ENCODE measurements around the gene METTL17.
A peak's percentile ranks its signal among the peaks of the same experiment; 100 is the strongest.
"Not testable (repeated sequence)": the region's sequence is repeated elsewhere in the genome, so short reads cannot be mapped to it uniquely, and the experiment has no call there.

The METTL17 gene

GRCh38 chr14:20997115-20997514 lies 7.3 kb downstream of the METTL17 start:
- no peak for DNase-seq

- no peak for DNase-seq
Measured at GRCh38 chr14:20997564-20997963, 7.8 kb downstream of the METTL17 start.

GRCh38 chr14:20998139-20998538 lies 8.4 kb downstream of the METTL17 start:
- no peak for DNase-seq

GRCh38 chr14:20998674-20999366 lies 9.0 kb downstream of the METTL17 start, which contains the start of gene SLC39A2:
TSS of gene SLC39A2 (plus strand) at chr14:20999293. CDS start at chr14:20999447, 154 bp downstream.
- no peak for DNase-seq

DNA sequence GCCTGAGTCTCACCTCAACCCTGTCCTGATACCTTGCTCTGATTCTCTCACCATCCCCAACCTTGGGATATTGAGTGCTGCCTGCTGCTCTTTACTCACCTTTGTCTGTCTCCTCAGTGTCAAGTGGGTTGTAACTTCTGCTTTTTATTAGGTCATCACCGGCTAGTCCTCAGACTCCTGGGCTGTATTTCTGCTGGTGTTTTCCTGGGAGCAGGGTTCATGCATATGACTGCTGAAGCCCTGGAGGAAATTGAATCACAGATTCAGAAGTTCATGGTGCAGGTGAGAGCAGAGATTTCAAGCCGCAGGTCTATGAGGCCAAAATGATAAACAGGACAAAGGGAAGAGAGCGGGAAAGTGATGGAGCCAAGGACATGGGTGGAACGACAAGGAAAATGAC lies 9.8 kb downstream of the METTL17 start:
- DNase-seq: no peak

- DNase-seq: no peak
Measured at GRCh38 chr14:21001218-21001617, 11.4 kb downstream of the METTL17 start.

DNA sequence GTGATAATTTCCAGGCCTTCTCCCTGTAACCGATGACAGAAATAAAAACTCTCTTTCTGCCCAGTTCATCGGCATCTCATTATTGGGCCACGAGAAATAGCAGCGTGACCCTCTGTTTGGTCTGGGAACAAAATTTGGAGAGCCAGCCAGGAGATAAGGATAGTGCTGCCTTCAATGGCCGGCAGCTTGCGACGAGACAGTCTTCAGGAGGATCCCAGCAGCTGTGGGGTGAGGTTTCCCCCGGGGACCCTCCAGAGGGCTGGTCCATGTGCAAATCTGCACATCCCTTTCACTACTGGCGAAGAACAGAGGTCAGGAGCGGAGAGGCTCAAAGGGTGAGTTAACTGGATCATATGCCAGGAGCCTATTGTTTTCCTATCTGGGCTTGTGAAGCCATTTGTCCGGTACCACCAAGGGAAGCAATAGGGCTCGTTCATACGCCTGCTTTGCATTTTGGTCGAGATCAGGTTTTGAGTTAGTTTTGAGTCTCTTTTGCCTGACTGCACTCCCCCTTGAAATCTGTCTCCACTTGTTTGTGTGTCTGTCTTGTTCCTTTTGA lies 14.1 kb downstream of the METTL17 start:
- DNase-seq: no peak

DNA sequence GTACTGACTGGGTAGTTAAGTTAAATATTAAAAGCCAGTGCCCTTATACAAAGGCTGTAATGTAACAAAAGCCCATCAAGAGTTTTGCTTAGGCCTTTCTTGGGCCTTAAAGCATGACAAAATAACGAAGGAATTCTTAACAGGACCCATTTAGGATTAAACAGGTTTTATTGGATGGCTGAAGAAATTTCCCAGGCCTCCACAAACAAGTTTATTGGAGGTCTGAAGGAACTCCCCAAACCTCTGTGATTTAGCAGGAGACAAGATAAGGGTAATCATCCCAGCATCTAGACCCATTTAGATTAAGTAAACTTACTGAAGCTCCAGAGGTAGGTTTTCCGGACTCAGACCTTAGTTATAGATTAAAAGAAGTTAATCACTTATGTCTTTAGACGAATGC lies 19.9 kb downstream of the METTL17 start:
- DNase-seq: not testable (repeated sequence)

DNA sequence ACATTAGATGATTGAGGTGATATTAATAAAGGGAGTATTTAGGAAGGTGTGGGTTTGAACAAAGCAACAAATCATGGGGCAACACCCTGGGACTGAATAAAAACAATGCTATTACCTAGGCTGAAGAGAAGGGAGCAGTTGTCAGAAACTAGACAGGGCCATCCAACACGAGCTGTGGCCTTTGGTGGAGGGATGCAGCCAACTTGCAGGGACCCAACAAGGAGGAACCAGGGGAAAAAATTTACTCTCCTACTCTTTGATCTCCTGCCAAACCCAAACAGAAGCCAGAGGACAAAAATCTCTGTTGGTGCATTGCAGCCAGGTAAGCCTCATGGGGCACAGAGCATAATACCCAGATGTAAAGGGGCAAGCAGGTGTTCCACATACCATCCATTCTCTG lies 21.4 kb downstream of the METTL17 start:
- DNase-seq: no peak

DNA sequence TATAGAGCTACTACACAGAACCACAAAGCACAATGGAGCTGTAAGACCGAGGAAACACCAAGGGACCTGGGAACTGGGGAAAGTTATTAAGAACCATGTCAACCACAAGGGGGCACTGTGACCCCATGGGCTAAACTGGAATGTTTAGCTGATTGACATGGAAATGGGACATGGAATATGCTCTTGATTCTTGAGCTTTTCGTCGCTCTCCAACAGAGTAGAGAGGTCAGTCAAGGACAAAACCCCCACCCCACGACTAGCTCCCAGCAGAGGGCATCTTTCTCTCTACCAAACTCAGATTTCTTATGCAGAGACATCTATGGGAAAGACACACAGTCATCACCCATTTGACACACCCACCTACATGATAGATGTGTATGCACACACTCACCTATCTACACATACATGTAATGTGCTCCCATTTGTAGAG lies 25.0 kb downstream of the METTL17 start:
- peak; percentile 21 for DNase-seq

DNA sequence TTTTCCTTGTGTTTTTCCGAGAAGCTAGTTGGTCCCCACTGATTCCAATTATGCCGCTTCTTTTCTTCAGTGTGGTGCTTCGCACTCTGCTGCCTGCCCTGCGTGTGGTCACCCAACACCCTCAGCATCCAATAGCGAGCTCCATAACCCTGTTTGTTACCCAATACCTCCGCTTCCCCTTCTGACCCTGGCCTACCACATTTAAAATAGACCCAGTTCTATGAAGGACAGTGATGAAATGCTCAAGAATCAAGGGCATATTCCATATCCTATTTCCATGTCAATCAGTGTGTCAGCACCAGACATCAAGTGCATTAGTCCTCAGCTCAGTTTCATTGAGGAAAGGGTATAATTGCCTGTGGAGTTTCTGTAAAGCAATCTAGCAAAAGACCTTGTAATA lies 25.5 kb downstream of the METTL17 start:
- peak; percentile 31 for DNase-seq

- no peak for DNase-seq
Measured at GRCh38 chr14:21016413-21017190, 26.8 kb downstream of the METTL17 start.

GRCh38 chr14:21017528-21018245 lies 27.9 kb downstream of the METTL17 start:
- DNase-seq: no peak

- DNase-seq: no peak
Measured at GRCh38 chr14:21018286-21018685, 28.5 kb downstream of the METTL17 start.

DNA sequence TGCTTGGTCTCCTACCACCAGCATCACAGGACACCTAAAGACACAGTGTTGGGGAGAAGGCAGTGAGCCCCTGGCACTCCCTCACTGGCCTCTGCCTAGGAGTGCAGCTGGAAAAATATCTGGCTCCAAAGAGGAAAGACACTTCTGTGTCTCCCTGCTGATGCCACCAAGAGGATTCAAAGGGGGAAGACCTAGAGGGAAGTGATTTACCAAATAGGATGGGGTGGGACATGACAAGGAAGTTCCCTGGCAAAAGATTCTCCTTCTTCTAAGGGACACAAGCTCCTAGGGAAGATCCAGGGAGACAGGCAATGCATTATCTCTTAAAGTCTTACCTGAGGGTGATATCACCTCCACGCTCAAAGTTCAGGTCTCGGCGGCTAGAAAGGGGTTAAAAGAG lies 29.0 kb downstream of the METTL17 start:
- DNase-seq: no peak

- DNase-seq: no peak
Measured at GRCh38 chr14:21019366-21019765, 29.6 kb downstream of the METTL17 start.

GRCh38 chr14:21020977-21021545 lies 31.3 kb downstream of the METTL17 start:
- DNase-seq: no peak

DNA sequence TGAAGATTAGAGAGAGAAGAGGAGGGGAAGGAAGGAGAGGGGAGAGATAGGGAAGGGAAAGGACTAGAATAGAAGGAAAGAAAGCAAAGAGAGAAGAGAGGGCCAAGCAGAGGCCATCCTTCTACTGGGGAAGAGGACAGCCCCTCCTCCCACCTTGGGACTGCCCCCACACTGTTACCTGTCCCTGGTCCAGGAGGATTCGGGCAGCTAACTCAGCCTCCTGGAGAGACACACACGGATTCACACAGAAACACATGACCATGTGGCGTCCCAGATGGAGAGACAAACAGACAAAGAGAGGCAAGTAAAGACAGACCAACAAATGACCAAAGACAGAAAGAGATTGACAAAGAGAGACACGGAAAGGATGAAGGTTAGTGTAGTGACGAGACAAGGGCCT lies 32.9 kb downstream of the METTL17 start:
- DNase-seq: no peak

DNA sequence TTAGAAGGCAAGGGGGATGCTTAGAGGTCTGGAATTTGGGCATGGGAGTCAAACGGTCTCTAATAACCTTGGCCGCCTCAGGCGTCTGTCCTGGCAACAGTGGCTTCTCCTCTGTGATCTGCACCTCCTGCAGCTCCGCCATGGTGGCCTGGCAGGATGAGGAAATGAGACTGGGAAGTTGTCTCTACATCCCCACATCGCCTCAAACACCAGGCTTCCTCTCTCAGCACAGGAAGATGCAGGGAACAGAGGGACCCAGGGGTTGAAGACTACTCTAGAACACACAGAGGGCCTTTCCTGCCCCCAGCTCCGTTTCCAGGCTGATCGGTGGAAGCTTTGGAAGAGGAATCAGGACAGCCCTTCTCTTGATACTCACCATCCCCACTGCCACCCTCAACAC lies 33.4 kb downstream of the METTL17 start:
- no peak for DNase-seq

- no peak for DNase-seq
Measured at GRCh38 chr14:21023817-21024584, 34.2 kb downstream of the METTL17 start.

DNA sequence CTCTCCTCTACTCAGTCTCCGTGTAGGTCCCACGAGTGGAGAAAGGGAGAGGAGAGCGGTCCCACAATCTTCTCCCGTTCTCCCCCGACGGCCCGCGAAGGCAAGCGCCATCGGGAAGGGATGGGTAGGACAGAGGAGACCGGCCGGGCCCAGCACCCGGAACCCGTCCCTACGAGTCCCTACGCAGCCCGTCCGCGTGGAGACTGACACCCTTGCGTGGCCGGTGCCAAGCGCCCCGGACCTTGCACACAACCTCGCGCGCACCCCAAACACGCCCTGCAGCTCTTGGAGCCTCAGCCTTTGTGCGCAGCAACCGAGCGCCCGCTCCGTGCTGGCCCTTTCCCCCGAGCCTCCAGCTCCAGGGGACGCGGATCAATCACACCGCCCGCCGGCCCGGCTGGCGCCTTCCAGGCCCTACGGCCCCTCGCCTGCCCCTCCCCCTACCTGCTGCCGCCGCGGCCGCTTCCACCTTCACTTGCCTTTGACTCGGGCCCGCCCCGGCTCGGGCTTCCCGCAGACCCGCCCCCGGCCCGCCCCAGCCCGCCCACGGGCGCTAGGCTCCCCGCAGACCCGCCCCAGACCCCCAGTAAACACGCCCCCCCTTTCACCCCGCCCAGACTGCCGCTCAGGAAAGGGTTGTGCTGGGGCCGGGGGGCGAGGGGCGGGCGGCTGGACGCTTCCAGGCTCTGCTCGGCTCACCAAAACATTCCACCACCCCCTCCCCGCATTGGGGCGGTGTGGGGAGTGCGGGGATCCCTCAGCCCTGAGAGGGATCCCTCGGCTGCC lies 35.0 kb downstream of the METTL17 start, which contains the start of gene NDRG2:
TSS of gene NDRG2 (minus strand) at position 477 of the 786 bp plus-strand sequence. CDS start 1,746 bp downstream, outside the sequence.
- DNase-seq: no peak
